OCI-LY3 (cell line): ENCODE data around the gene GRIN3A.

Experiments
- H2AFZ ChIP-seq: fragments of 200-600, 300-600 bp; shearing (Covaris generic); 2 replicates; pipeline ENCODE4 v1.6.0; 2014; ENCODE audit warnings: antibody characterized with exemption, low read depth, low read length
- H3K27ac ChIP-seq: fragments of 200-600, 300-600 bp; sonication (generic); 2 replicates; pipeline ENCODE4 v1.5.1; 2014; ENCODE audit warnings: mild to moderate bottlenecking, low read length, moderate library complexity, mixed read lengths
- H3K27me3 ChIP-seq: fragments of 200-600, 300-600 bp; sonication (generic); 2 replicates; pipeline ENCODE4 v1.6.1; 2014; ENCODE audit warnings: low read depth, low read length, mixed read lengths
- H3K36me3 ChIP-seq: fragments of 200-600, 300-600 bp; sonication (generic); replicated peaks from 2 replicates; pipeline ENCODE3; 2014; ENCODE audit warnings: low read depth, low read length, mixed read lengths
- H3K4me1 ChIP-seq: fragments of 300-600, 200-600 bp; sonication (generic); 2 replicates; pipeline ENCODE4 v1.6.1; 2014; ENCODE audit warnings: low read length, mixed read lengths
- H3K4me2 ChIP-seq: fragments of 200-600, 300-600 bp; sonication (generic); 2 replicates; pipeline ENCODE4 v1.6.1; 2014; ENCODE audit warnings: low read length, mixed read lengths
- H3K4me3 ChIP-seq: fragments of 300-600, 200-600 bp; sonication (generic); 2 replicates; pipeline ENCODE4 v1.5.1; 2014; ENCODE audit warnings: antibody characterized with exemption, mild to moderate bottlenecking, low read length, moderate library complexity
- H3K79me2 ChIP-seq: fragments of 300-600, 200-600 bp; shearing (Covaris generic); 2 replicates; pipeline ENCODE4 v1.6.1; 2014; ENCODE audit warnings: mild to moderate bottlenecking, low read length, mixed read lengths
- H3K9ac ChIP-seq: fragments of 300-600, 200-600 bp; shearing (Covaris generic); 2 replicates; pipeline ENCODE4 v1.6.0; 2014; ENCODE audit warnings: mild to moderate bottlenecking, low read length, moderate library complexity
- H3K9me3 ChIP-seq: fragments of 200-600, 300-600 bp; shearing (Covaris generic); 2 replicates; pipeline ENCODE4 v1.6.1; 2014; ENCODE audit warnings: low read length, mixed read lengths; ENCODE audit not compliant: insufficient read depth
- H4K20me1 ChIP-seq: fragments of 200-600, 300-600 bp; sonication (generic); 2 replicates; pipeline ENCODE4 v1.6.1; 2016; ENCODE audit warnings: low read length, mixed read lengths; ENCODE audit not compliant: insufficient read depth
- EZH2phosphoT487 ChIP-seq: fragments of 200-600 bp; shearing (Covaris generic); IDR thresholded peaks from 2 replicates; pipeline ENCODE4 v1.6.1; 2018; ENCODE audit warnings: antibody characterized with exemption, mixed run types, low read depth
- TF ChIP-seq, protein P1 (sequence below): fragments of 200-600, 300-600 bp; sonication (generic); IDR thresholded peaks from 2 replicates; pipeline ENCODE4 v1.5.1; 2014; ENCODE audit warnings: antibody characterized with exemption, low read length, low read depth

GRIN3A gene

DNA sequence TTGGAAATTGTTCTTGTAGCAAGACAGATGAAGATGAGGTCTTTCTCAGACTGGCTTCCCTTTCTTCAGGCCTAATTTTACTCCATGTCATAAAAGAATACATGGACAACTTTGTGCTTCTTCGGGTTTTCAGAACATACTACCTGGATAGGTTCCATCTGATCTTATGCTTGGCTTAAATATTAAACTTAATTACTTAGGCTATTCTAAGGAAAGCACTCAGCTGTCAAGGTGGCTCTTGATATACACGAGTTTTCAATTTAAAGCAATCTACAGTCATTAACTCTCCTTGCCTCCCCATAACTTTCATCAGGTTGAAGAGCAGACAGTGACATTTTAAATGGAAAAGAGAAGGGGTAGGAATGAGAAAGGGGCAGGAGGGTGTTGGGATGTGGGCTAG is 134.2 kb downstream of the GRIN3A start:
- H3K27me3 ChIP-seq: peaks cover 4% of the 10 kb centered on the region; the same call in 1 of the 2 replicates
- H2AFZ ChIP-seq: no peak overlapping the region
- H3K4me3 ChIP-seq: no peak overlapping the region
- no peaks in the 10 kb centered on the region for H3K79me2 ChIP-seq
- H4K20me1 ChIP-seq: no peaks in the 10 kb centered on the region
- no peaks in the 10 kb centered on the region for H3K36me3 ChIP-seq
- H3K9ac ChIP-seq: no peak overlapping the region
- H3K4me1 ChIP-seq: peaks cover 9% of the 10 kb centered on the region; the same call in 1 of the 2 replicates
- H3K4me2 ChIP-seq: no peak overlapping the region
- TF ChIP-seq, protein P1, sequence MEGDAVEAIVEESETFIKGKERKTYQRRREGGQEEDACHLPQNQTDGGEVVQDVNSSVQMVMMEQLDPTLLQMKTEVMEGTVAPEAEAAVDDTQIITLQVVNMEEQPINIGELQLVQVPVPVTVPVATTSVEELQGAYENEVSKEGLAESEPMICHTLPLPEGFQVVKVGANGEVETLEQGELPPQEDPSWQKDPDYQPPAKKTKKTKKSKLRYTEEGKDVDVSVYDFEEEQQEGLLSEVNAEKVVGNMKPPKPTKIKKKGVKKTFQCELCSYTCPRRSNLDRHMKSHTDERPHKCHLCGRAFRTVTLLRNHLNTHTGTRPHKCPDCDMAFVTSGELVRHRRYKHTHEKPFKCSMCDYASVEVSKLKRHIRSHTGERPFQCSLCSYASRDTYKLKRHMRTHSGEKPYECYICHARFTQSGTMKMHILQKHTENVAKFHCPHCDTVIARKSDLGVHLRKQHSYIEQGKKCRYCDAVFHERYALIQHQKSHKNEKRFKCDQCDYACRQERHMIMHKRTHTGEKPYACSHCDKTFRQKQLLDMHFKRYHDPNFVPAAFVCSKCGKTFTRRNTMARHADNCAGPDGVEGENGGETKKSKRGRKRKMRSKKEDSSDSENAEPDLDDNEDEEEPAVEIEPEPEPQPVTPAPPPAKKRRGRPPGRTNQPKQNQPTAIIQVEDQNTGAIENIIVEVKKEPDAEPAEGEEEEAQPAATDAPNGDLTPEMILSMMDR: no peak
- no peak for TF ChIP-seq EZH2phosphoT487
- H3K9me3 ChIP-seq: no peaks in the 10 kb centered on the region
- H3K27ac ChIP-seq: no peak overlapping the region

DNA sequence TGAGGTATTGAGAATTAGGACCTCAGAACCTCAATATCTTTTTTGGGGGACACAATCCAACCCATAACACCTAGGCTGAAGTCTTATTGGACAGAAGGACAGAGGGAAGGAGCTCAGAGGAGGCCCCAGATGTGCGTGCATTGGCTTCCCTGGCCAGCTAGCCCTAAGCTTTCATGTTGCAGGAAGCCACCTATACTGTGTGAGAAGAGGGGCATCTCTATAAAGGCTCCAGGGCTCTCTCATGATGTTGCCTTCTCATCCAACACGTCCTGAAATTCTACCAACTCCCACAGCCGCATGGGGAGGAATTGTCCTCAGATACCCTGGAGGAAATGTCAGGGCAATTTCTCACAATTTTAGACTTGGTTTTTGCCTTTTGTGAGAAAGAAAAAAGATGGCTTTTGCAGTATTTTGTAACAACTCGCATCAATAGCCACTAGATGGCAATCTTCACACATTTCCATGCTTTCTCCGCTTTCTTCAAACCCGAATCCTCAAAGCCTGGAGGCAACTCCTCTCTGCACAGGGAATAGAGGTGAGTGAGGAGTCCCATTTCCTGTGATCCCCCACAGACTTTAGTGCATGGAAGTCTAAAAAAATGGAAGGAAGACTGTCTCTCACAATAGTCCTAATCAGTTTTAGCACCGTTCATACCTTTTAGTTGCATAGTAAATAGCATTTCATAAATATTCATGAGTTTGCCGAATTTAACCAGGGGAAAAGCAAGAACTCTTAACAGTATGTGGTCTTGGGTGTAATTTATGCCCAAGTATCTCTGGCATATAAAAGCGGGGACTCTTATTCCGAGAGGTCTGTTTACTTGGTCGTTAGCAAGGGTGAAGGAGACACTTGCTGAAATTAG is 136.3 kb downstream of the GRIN3A start:
- Histone ChIP-seq H3K9me3 (no peaks in the 10 kb centered on the region), H3K4me2 (peak overlapping the region; percentile 79), H3K4me3 (peak overlapping the region; percentile 59), H3K79me2 (no peaks in the 10 kb centered on the region), H3K27me3 (peaks cover 4% of the 10 kb centered on the region), H4K20me1 (no peaks in the 10 kb centered on the region), H3K9ac (no peak overlapping the region), H3K27ac (no peak overlapping the region), H3K4me1 (peaks cover 9% of the 10 kb centered on the region; the same call in 1 of the 2 replicates), H3K36me3 (no peaks in the 10 kb centered on the region), H2AFZ (peak overlapping the region; percentile 95)
- no peak for TF ChIP-seq EZH2phosphoT487
- TF ChIP-seq, protein P1: peak; percentile 81

DNA sequence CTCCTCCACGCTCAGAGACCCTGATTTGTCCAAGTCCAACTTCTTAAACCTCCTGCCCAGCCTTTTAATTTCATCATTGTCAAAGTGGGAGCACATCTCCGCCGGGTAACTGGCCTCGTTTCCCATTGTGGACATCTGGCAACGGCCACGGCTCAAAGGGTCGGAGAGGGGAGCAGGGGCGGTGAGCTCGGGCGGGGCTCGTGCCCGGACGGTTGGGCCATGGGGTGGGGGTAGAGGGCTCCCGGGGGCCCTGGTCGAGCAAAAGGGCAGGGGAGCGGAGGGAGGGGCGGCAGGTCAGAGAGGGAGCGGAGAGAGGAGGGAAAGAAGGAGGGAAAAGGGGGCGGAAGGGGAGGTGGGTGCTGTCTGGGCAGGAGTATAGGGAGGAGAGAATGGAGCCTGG is 143.7 kb downstream of the GRIN3A start, which contains the start of gene PPP3R2:
Gene PPP3R2, minus strand, starts transcription at position 174 of the 400 bp plus-strand sequence. Its CDS starts 48 bp downstream, at position 126.
- Histone ChIP-seq H3K9me3 (no peaks in the 10 kb centered on the region), H4K20me1 (no peaks in the 10 kb centered on the region), H3K4me1 (peaks cover 12% of the 10 kb centered on the region), H2AFZ (no peak within 1 kb of the TSS), H3K4me3 (no peak within 1 kb of the TSS), H3K36me3 (no peaks in the 10 kb centered on the region), H3K4me2 (peak within 1 kb of the TSS; percentile 20; the same call in 1 of the 2 replicates), H3K27me3 (no peaks in the 10 kb centered on the region; the same call in 1 of the 2 replicates), H3K27ac (no peak within 1 kb of the TSS), H3K79me2 (no peaks in the 10 kb centered on the region), H3K9ac (no peak within 1 kb of the TSS)
- TF ChIP-seq EZH2phosphoT487: no peak

DNA sequence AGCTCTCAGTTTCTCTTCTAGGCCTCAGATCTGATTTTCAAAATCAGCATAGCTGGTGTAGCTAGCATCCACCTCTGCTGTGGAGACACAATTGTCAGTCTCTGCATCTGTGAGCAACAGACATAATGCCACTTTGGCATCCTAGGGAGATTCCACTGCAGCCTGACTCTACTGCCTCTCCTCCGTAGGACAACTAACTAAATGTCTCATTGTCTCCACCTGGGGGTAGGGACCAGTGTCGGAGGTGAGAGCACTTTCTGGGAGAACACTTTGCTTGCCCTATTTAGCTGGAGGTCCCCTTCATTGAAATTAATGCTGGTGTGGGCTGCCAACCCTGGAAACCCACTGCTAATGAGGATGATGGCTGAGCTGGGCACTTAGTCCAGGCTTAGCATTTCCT is 145.1 kb downstream of the GRIN3A start:
- Histone ChIP-seq H3K9ac (no peak overlapping the region), H3K4me3 (no peak overlapping the region), H3K27ac (no peak overlapping the region), H3K36me3 (no peaks in the 10 kb centered on the region), H3K9me3 (no peaks in the 10 kb centered on the region), H3K4me2 (no peak overlapping the region), H2AFZ (no peak overlapping the region), H3K79me2 (no peaks in the 10 kb centered on the region), H3K27me3 (no peaks in the 10 kb centered on the region), H3K4me1 (peaks cover 12% of the 10 kb centered on the region), H4K20me1 (no peaks in the 10 kb centered on the region)
- no peak for TF ChIP-seq EZH2phosphoT487
- TF ChIP-seq, protein P1: no peak
